Mesenchymal stem cell (in vitro differentiated cells and primary cell): ENCODE data around the gene COL23A1.

Experiments
- DNase-seq: peaks from one replicate; pipeline ENCODE4 v3.0.0-alpha.2; 2013
- H2AFZ ChIP-seq: one replicate; pipeline ENCODE4 v1.6.1; 2013; ENCODE audit warnings: low read depth, mild to moderate bottlenecking, control low read depth, inconsistent platforms, low read length, moderate library complexity
- H2AK5ac ChIP-seq: 2 replicates; pipeline ENCODE4 v1.6.1; 2013; ENCODE audit warnings: low read length, moderate library complexity, mild to moderate bottlenecking, inconsistent platforms; ENCODE audit not compliant: severe bottlenecking
- H2BK120ac ChIP-seq: one replicate; pipeline ENCODE4 v1.6.1; 2013; ENCODE audit warnings: low read depth, mild to moderate bottlenecking, inconsistent platforms, low read length, moderate library complexity
- H2BK12ac ChIP-seq, 2 experiments: one replicate each; pipeline ENCODE4 v1.6.1; 2013; ENCODE audit warnings: inconsistent platforms in 2 of 2, low read length in 2 of 2, mild to moderate bottlenecking in 2 of 2, moderate library complexity in 2 of 2, control low read depth in 1 of 2
- H2BK15ac ChIP-seq: one replicate; pipeline ENCODE4 v1.6.1; 2013; ENCODE audit warnings: mild to moderate bottlenecking, low read depth, inconsistent platforms; ENCODE audit not compliant: poor library complexity, severe bottlenecking
- H2BK5ac ChIP-seq: 2 replicates; pipeline ENCODE4 v1.6.1; 2013; ENCODE audit warnings: low read depth, mild to moderate bottlenecking, low read length, control low read depth, inconsistent platforms; ENCODE audit not compliant: poor library complexity, severe bottlenecking
- H3K14ac ChIP-seq, 2 experiments: one replicate each; pipeline ENCODE4 v1.6.1; 2013; ENCODE audit warnings: inconsistent platforms in 2 of 2, low read length in 2 of 2, control low read depth in 1 of 2, mild to moderate bottlenecking in 1 of 2, moderate library complexity in 1 of 2
- H3K18ac ChIP-seq, 2 experiments: one replicate each; pipeline ENCODE4 v1.6.1; 2013; ENCODE audit warnings: inconsistent platforms in 2 of 2, low read length in 2 of 2, control low read depth in 1 of 2, low read depth in 1 of 2, mild to moderate bottlenecking in 1 of 2
- H3K23ac ChIP-seq, 2 experiments: one replicate each; pipeline ENCODE4 v1.6.1; 2013; ENCODE audit warnings: inconsistent platforms in 2 of 2, low read length in 2 of 2, mild to moderate bottlenecking in 2 of 2, moderate library complexity in 2 of 2, control low read depth in 1 of 2
- H3K27ac ChIP-seq: 2 replicates; pipeline ENCODE4 v1.5.1; 2013; ENCODE audit warnings: mild to moderate bottlenecking, moderate library complexity, low read length, control low read depth, inconsistent platforms; ENCODE audit not compliant: poor library complexity, severe bottlenecking
- H3K27me3 ChIP-seq, 2 experiments: 2 replicates each; pipeline versions ENCODE4 v1.6.1 to v1.7.0; 2013; ENCODE audit warnings: low read length in 2 of 2, mild to moderate bottlenecking in 2 of 2, moderate library complexity in 2 of 2, control low read depth in 1 of 2, inconsistent platforms in 1 of 2; ENCODE audit not compliant: control insufficient read depth in 1 of 2, insufficient read depth in 1 of 2
- H3K36me3 ChIP-seq, 2 experiments: 2 replicates each; pipeline versions ENCODE4 v1.6.1 to v1.7.0; 2013; ENCODE audit warnings: low read length in 2 of 2, control low read depth in 1 of 2, inconsistent platforms in 1 of 2, low read depth in 1 of 2, mild to moderate bottlenecking in 1 of 2; ENCODE audit not compliant: insufficient read depth in 2 of 2, control insufficient read depth in 1 of 2
- H3K4ac ChIP-seq, 2 experiments: one replicate each; pipeline ENCODE4 v1.6.1; 2013; ENCODE audit warnings: inconsistent platforms in 2 of 2, low read length in 2 of 2, mild to moderate bottlenecking in 2 of 2, moderate library complexity in 2 of 2, control low read depth in 1 of 2, low read depth in 1 of 2
- H3K4me1 ChIP-seq: 2 replicates; pipeline ENCODE4 v1.6.1; 2013; ENCODE audit warnings: low read depth, low read length, control low read depth; ENCODE audit not compliant: control insufficient read depth, insufficient read depth
- H3K4me2 ChIP-seq: 2 replicates; pipeline ENCODE4 v1.6.1; 2013; ENCODE audit warnings: low read length, mild to moderate bottlenecking, inconsistent platforms; ENCODE audit not compliant: poor library complexity, severe bottlenecking
- H3K4me3 ChIP-seq, 2 experiments: 2 replicates each; pipeline versions ENCODE4 v1.5.1 to v1.7.0; 2013; ENCODE audit warnings: low read length in 2 of 2, mild to moderate bottlenecking in 2 of 2, control low read depth in 1 of 2, low read depth in 1 of 2; ENCODE audit not compliant: insufficient read depth in 1 of 2
- H3K79me1 ChIP-seq: replicated peaks from 2 replicates; pipeline ENCODE4 v1.6.1; 2013; ENCODE audit warnings: mild to moderate bottlenecking, control low read depth, low read length, inconsistent platforms; ENCODE audit not compliant: poor library complexity, severe bottlenecking
- H3K9ac ChIP-seq: 2 replicates; pipeline ENCODE4 v1.7.0; 2013; ENCODE audit warnings: mild to moderate bottlenecking, low read length, moderate library complexity
- H3K9me3 ChIP-seq: 2 replicates; pipeline ENCODE4 v1.7.0; 2013; ENCODE audit warnings: mild to moderate bottlenecking, low read length; ENCODE audit not compliant: control insufficient read depth
- H4K8ac ChIP-seq: one replicate; pipeline ENCODE4 v1.6.1; 2013; ENCODE audit warnings: inconsistent platforms, mild to moderate bottlenecking, low read length, moderate library complexity
- H4K91ac ChIP-seq: one replicate; pipeline ENCODE4 v1.6.1; 2013; ENCODE audit warnings: mild to moderate bottlenecking, low read length, inconsistent platforms
- WGBS: methylation state at CpG from one replicate; pipeline ENCODE4 v1.1.7; 2013; ENCODE audit warnings: mixed read lengths; 5-methylcytosine and 5-hydroxymethylcytosine counted together

The COL23A1 gene

GRCh38 chr5:178531786-178532185 is 58.4 kb downstream of the COL23A1 start:
- no peak overlapping the region for H2BK5ac ChIP-seq
- no peaks in the 10 kb centered on the region for H3K79me1 ChIP-seq
- H3K4ac ChIP-seq = no peak overlapping the region
- no peak overlapping the region for H2AFZ ChIP-seq
- no peaks in the 10 kb centered on the region for H3K9me3 ChIP-seq
- no peak overlapping the region for H3K18ac ChIP-seq
- no peak overlapping the region for H4K8ac ChIP-seq
- peaks cover 0 to 8% of the 10 kb centered on the region in 2 experiments for H3K27me3 ChIP-seq
- 91% methylated on average over 11 of the region's 11 CpGs for WGBS
- H3K4me1 ChIP-seq = peaks cover 1% of the 10 kb centered on the region
- no peak overlapping the region for H2BK120ac ChIP-seq
- no peak overlapping the region for H3K14ac ChIP-seq
- no peak overlapping the region for H4K91ac ChIP-seq
- no peak overlapping the region for H3K4me2 ChIP-seq
- no peak overlapping the region for H2BK15ac ChIP-seq
- no peak for DNase-seq
- no peak overlapping the region for H3K23ac ChIP-seq
- H3K36me3 ChIP-seq = no peaks in the 10 kb centered on the region
- no peak overlapping the region for H3K9ac ChIP-seq
- H3K4me3 ChIP-seq = no peak overlapping the region
- no peak overlapping the region for H3K27ac ChIP-seq
- H2AK5ac ChIP-seq = no peak overlapping the region
- H2BK12ac ChIP-seq = no peak overlapping the region

GRCh38 chr5:178530526-178530925 is 59.7 kb downstream of the COL23A1 start:
- 89% methylated on average over 6 of the region's 7 CpGs for WGBS
- no peak overlapping the region for H2BK15ac ChIP-seq
- H2AFZ ChIP-seq = no peak overlapping the region
- peaks cover 1% of the 10 kb centered on the region for H3K4me1 ChIP-seq
- H3K9ac ChIP-seq = no peak overlapping the region
- H3K9me3 ChIP-seq = no peaks in the 10 kb centered on the region
- no peak overlapping the region for H4K8ac ChIP-seq
- no peaks in the 10 kb centered on the region for H3K36me3 ChIP-seq
- no peak overlapping the region for H3K4me2 ChIP-seq
- no peaks in the 10 kb centered on the region for H3K79me1 ChIP-seq
- no peak overlapping the region for H3K27ac ChIP-seq
- H3K4ac ChIP-seq = no peak overlapping the region
- H2BK120ac ChIP-seq = no peak overlapping the region
- no peak overlapping the region for H3K14ac ChIP-seq
- no peak overlapping the region for H3K23ac ChIP-seq
- H2AK5ac ChIP-seq = no peak overlapping the region
- peaks cover 0 to 8% of the 10 kb centered on the region in 2 experiments for H3K27me3 ChIP-seq
- H3K18ac ChIP-seq = no peak overlapping the region
- H4K91ac ChIP-seq = no peak overlapping the region
- no peak for DNase-seq
- no peak overlapping the region for H3K4me3 ChIP-seq
- no peak overlapping the region for H2BK5ac ChIP-seq
- H2BK12ac ChIP-seq = no peak overlapping the region

- Histone ChIP-seq H3K23ac (no peak overlapping the region), H3K4me3 (no peak overlapping the region), H4K8ac (no peak overlapping the region), H2BK12ac (no peak overlapping the region), H3K79me1 (no peaks in the 10 kb centered on the region), H3K9ac (no peak overlapping the region), H3K18ac (no peak overlapping the region), H3K4me1 (peaks cover 1% of the 10 kb centered on the region), H2BK120ac (no peak overlapping the region), H2AK5ac (no peak overlapping the region), H4K91ac (no peak overlapping the region), H3K36me3 (no peaks in the 10 kb centered on the region), H3K4me2 (no peak overlapping the region), H3K14ac (no peak overlapping the region), H3K9me3 (no peaks in the 10 kb centered on the region), H2AFZ (no peak overlapping the region), H3K27ac (no peak overlapping the region), H2BK15ac (no peak overlapping the region), H2BK5ac (no peak overlapping the region), H3K4ac (no peak overlapping the region), H3K27me3 (peaks cover 0 to 8% of the 10 kb centered on the region in 2 experiments)
- 76% methylated on average over 11 of the region's 11 CpGs for WGBS
- no peak for DNase-seq
Measured at GRCh38 chr5:178529080-178529479, 61.1 kb downstream of the COL23A1 start.

GRCh38 chr5:178527458-178528307 is 62.5 kb downstream of the COL23A1 start:
- Histone ChIP-seq H3K14ac (no peak overlapping the region), H3K79me1 (no peaks in the 10 kb centered on the region), H3K36me3 (no peaks in the 10 kb centered on the region), H3K4ac (no peak overlapping the region), H3K9ac (no peak overlapping the region), H3K27me3 (peaks cover 0 to 8% of the 10 kb centered on the region in 2 experiments), H2BK15ac (no peak overlapping the region), H4K91ac (no peak overlapping the region), H3K18ac (no peak overlapping the region), H2AK5ac (no peak overlapping the region), H2AFZ (no peak overlapping the region), H4K8ac (no peak overlapping the region), H3K9me3 (no peaks in the 10 kb centered on the region), H3K23ac (no peak overlapping the region), H3K4me3 (no peak overlapping the region), H2BK12ac (no peak overlapping the region), H3K4me1 (peaks cover 1% of the 10 kb centered on the region), H2BK5ac (no peak overlapping the region), H2BK120ac (no peak overlapping the region), H3K4me2 (no peak overlapping the region), H3K27ac (no peak overlapping the region)
- DNase-seq = no peak
- 84% methylated on average over 18 of the region's 18 CpGs for WGBS
